K562 (cell line): ENCODE data around the gene CALR3. TPM values are rescaled to one million over a fixed set of nuclear protein-coding genes. Genes with fewer than 3 reads are reported as not detected.
A peak's percentile ranks its signal among the peaks of the same experiment; 100 is the strongest.

Experiments
- ATAC-seq: fragments of 200-7000 bp; cut with Tn5 transposase; 3 replicates; pipeline ENCODE4 v1.9.1; 2020; ENCODE audit warnings: moderate library complexity
- BruUV-seq: library from RNA; stranded (reverse); fragments of 400-500 nt; replicated peaks from 2 replicates; lab custom pipeline; 2021; lab: Mats Ljungman, UMichigan
- CTCF ChIA-PET: fragments of 300-600 bp; formaldehyde crosslinking; extraction: SDS; loops from one replicate; lab custom pipeline; 2021; ENCODE audit warnings: low intra/inter-chr PET ratio; lab: Yijun Ruan, JAX
- POLR2A ChIA-PET: fragments of 300-600, 350-650 bp; sonication (Branson Sonifier 250); formaldehyde crosslinking; extraction: SDS; loops from one replicate; lab custom pipeline; 2021; ENCODE audit warnings: antibody characterized with exemption, inconsistent platforms; lab: Yijun Ruan, JAX
- DNase-seq, 4 experiments: peaks; one replicate each; pipeline versions ENCODE4 v3.0.0 to v3.0.0-alpha.2; 2011 to 2018; ENCODE audit warnings: low spot score in 3 of 4, mixed read lengths in 3 of 4; ENCODE audit errors: extremely low read depth in 1 of 4
- FAIRE-seq: peaks from 2 replicates; lab custom pipeline; 2011; peaks lifted over from hg19 to GRCh38; lab: Jason Lieb, UNC
- H2AFZ ChIP-seq: 2 replicates; pipeline ENCODE4 v1.6.0; 2011; ENCODE audit warnings: low read depth, low read length, control low read depth, inconsistent platforms
- H3K27ac ChIP-seq: fragments of 200-600 bp; 3 replicates; pipeline ENCODE4 v1.8.0; 2011; ENCODE audit warnings: low read depth, mild to moderate bottlenecking, control low read depth, inconsistent platforms, low read length, moderate library complexity, mixed read lengths; ENCODE audit errors: extremely low read depth
- H3K27me3 ChIP-seq, 2 experiments: fragments of 300-600 bp in 1 of 2; 2 replicates in 1 of 2; 3 replicates in 1 of 2; pipeline versions ENCODE4 v1.6.0 to v1.8.0; 2011; ENCODE audit warnings: inconsistent platforms in 2 of 2, low read length in 2 of 2, mild to moderate bottlenecking in 1 of 2, mixed read lengths in 1 of 2, moderate library complexity in 1 of 2; ENCODE audit not compliant: control insufficient read depth in 2 of 2, insufficient read depth in 2 of 2
- H3K36me3 ChIP-seq: fragments of 300-600 bp; 3 replicates; pipeline ENCODE4 v1.8.0; 2011; ENCODE audit warnings: mild to moderate bottlenecking, low read length, inconsistent platforms; ENCODE audit not compliant: control insufficient read depth, insufficient read depth
- H3K4me1 ChIP-seq, 2 experiments: fragments of 200-600 bp in 1 of 2; replicated peaks in 1 of 2; 2 replicates in 1 of 2; 3 replicates in 1 of 2; pipeline versions ENCODE4 v1.5.1 to v1.8.0; 2011; ENCODE audit warnings: inconsistent platforms in 2 of 2, low read length in 2 of 2, mild to moderate bottlenecking in 1 of 2, mixed read lengths in 1 of 2, moderate library complexity in 1 of 2; ENCODE audit not compliant: control insufficient read depth in 2 of 2, insufficient read depth in 2 of 2
- H3K4me2 ChIP-seq: 2 replicates; pipeline ENCODE4 v1.6.1; 2011; ENCODE audit warnings: low read length, control low read depth, inconsistent platforms, mixed read lengths; ENCODE audit not compliant: insufficient read depth
- H3K4me3 ChIP-seq: fragments of 200-600 bp; sonication (generic), shearing (Covaris generic); 2 replicates; pipeline ENCODE4 v1.5.1; 2016; ENCODE audit warnings: control low read depth, inconsistent platforms
- H3K79me2 ChIP-seq: fragments of 200-600 bp; 3 replicates; pipeline ENCODE4 v1.8.0; 2011; ENCODE audit warnings: low read length, inconsistent platforms; ENCODE audit not compliant: control insufficient read depth, insufficient read depth
- H3K9ac ChIP-seq, 2 experiments: 2 replicates each; pipeline versions ENCODE4 v1.6.0 to v1.6.1; 2011; ENCODE audit warnings: low read depth in 2 of 2, low read length in 2 of 2, control low read depth in 1 of 2, inconsistent platforms in 1 of 2, mild to moderate bottlenecking in 1 of 2, mixed read lengths in 1 of 2; ENCODE audit not compliant: insufficient read depth in 1 of 2
- H3K9me1 ChIP-seq: one replicate; pipeline ENCODE4 v1.6.0; 2011; ENCODE audit warnings: inconsistent platforms, mild to moderate bottlenecking, low read length, moderate library complexity; ENCODE audit not compliant: control insufficient read depth, insufficient read depth
- H3K9me3 ChIP-seq: replicated peaks from 2 replicates; pipeline ENCODE4 v1.5.1; 2011; ENCODE audit warnings: low read depth, low read length, inconsistent platforms; ENCODE audit not compliant: control insufficient read depth, insufficient read depth
- H4K20me1 ChIP-seq: replicated peaks from 2 replicates; pipeline ENCODE4 v1.6.1; 2011; ENCODE audit warnings: low read length, inconsistent platforms, mixed read lengths; ENCODE audit not compliant: control insufficient read depth, insufficient read depth
- BRCA1 ChIP-seq, 2 experiments: fragments of 450-650 bp in 1 of 2; sonication (generic) in 1 of 2; formaldehyde crosslinking in 1 of 2; IDR thresholded peaks; 2 replicates each; pipeline versions ENCODE4 v1.5.0 to v1.6.1; 2017 to 2020; ENCODE audit warnings: mild to moderate bottlenecking in 1 of 2, missing genetic modification reagents in 1 of 2
- ETV5 ChIP-seq: sonication (generic); formaldehyde crosslinking; IDR thresholded peaks from 2 replicates; pipeline ENCODE4 v1.4.0; 2020; ENCODE audit warnings: low read depth, mild to moderate bottlenecking, missing genetic modification reagents
- FIP1L1 ChIP-seq: fragments of 200-400 bp; formaldehyde crosslinking; IDR thresholded peaks from 2 replicates; pipeline ENCODE4 v1.6.1; 2018; ENCODE audit warnings: mild to moderate bottlenecking, low read depth, low read length; ENCODE audit not compliant: poor library complexity, severe bottlenecking
- FUS ChIP-seq: fragments of 200-400 bp; formaldehyde crosslinking; optimal IDR thresholded peaks from 2 replicates; pipeline ENCODE3; 2017; ENCODE audit warnings: low read depth, low read length
- PCBP1 ChIP-seq: fragments of 200-400 bp; formaldehyde crosslinking; IDR thresholded peaks from 2 replicates; pipeline ENCODE4 v1.6.1; 2018; ENCODE audit warnings: mild to moderate bottlenecking, low read depth, low read length; ENCODE audit not compliant: poor library complexity, severe bottlenecking
- PPARD ChIP-seq: fragments of 250-450 bp; sonication (Bioruptor Pico); IDR thresholded peaks from 2 replicates; pipeline ENCODE4 v1.8.0; 2022; ENCODE audit warnings: inconsistent platforms, mild to moderate bottlenecking, moderate library complexity
- RBFOX2 ChIP-seq: fragments of 200-400 bp; formaldehyde crosslinking; IDR thresholded peaks from 2 replicates; pipeline ENCODE4 v1.6.1; 2017; ENCODE audit warnings: low read depth, mild to moderate bottlenecking, low read length, moderate library complexity
- RFX5 ChIP-seq: IDR thresholded peaks from 2 replicates; pipeline ENCODE4 v1.6.1; 2011; ENCODE audit warnings: low read depth, mild to moderate bottlenecking, improper control_type of control experiment, low read length
- SMARCE1 ChIP-seq: fragments of 450-650 bp; IDR thresholded peaks from 2 replicates; pipeline ENCODE4 v1.7.1; 2016; ENCODE audit warnings: mild to moderate bottlenecking
- SRSF1 ChIP-seq: fragments of 200-400 bp; formaldehyde crosslinking; IDR thresholded peaks from 2 replicates; pipeline ENCODE4 v1.6.1; 2017; ENCODE audit warnings: mild to moderate bottlenecking, low read depth, low read length, moderate library complexity
- ZBTB7A ChIP-seq: IDR thresholded peaks from 2 replicates; pipeline ENCODE4 v1.6.1; 2011; ENCODE audit warnings: low read depth, mild to moderate bottlenecking, low read length, moderate library complexity, borderline replicate concordance; ENCODE audit not compliant: control insufficient read depth
- ZFX ChIP-seq: sonication (generic); formaldehyde crosslinking; IDR thresholded peaks from 2 replicates; pipeline ENCODE4 v1.8.0; 2022; ENCODE audit warnings: mild to moderate bottlenecking, missing genetic modification reagents, moderate library complexity
- ZNF583 ChIP-seq: fragments of 250-450 bp; sonication (Bioruptor Pico); IDR thresholded peaks from 2 replicates; pipeline ENCODE4 v1.4.0; 2020
- WGBS: fragments of 100-300 bp; shearing (Covaris generic); methylation state at CpG from one replicate; pipeline ENCODE4 v1.1.6; 2016; ENCODE audit warnings: low coverage, mixed read lengths; ENCODE audit not compliant: insufficient coverage; ENCODE audit errors: missing lambda C conversion rate; 5-methylcytosine and 5-hydroxymethylcytosine counted together
- in situ Hi-C: fragments of 300-500 bp; cut with MboI; formaldehyde crosslinking; loops from 4 replicates; pipeline ENCODE4 v1.15.0; 2018; ENCODE audit warnings: inconsistent platforms, mixed read lengths
- intact Hi-C: fragments of 100-400 bp; cut with micrococcal nuclease; formaldehyde crosslinking; loops from 2 replicates; pipeline ENCODE4 v1.14.2; 2022
- polyA plus RNA-seq, 8 experiments: library from polyadenylated mRNA; depleted of rRNA in 4 of 8; stranded (reverse) in 5 of 8; unstranded in 3 of 8; fragments of >200 nt; fragmentation: Nextera tagmentation in 2 of 8; fragmentation: Illumina TruSeq in 1 of 8; extraction: Ambion mirVana in 2 of 8; extraction: Trizol in 1 of 8; gene quantifications; 2 replicates each; pipeline versions ENCODE4 v1.2.1 to v1.2.3, GENCODE V29; 2011 to 2014; ENCODE audit warnings: inconsistent platforms in 1 of 8, missing spikeins in 1 of 8
- total RNA-seq, 7 experiments: library from RNA; depleted of rRNA in 6 of 7; stranded (reverse); fragments of >200 nt in 6 of 7; fragmentation: Illumina TruSeq in 2 of 7; extraction: Trizol in 2 of 7; gene quantifications; 2 replicates each; pipeline versions ENCODE4 v1.2.1 to v1.2.3, GENCODE V29; 2011 to 2021; ENCODE audit warnings: low replicate concordance in 1 of 7
- TF ChIP-seq, protein P1 (sequence below): fragments of 150-350 bp; conservative IDR thresholded peaks from 2 replicates; pipeline ENCODE4 v1.6.1; 2014; ENCODE audit warnings: low read length
- TF ChIP-seq, protein P2 (sequence below): IDR thresholded peaks from 2 replicates; pipeline ENCODE4 v1.6.1; 2011; ENCODE audit not compliant: insufficient read length; ENCODE audit errors: extremely low read depth

CALR3 gene
- total and polyA plus RNA-seq, 9 of the 15 experiments (the other 6 are each of a cell fraction or from before 2014, with no cell fraction given) = 0.15 to 0.41 (median 0.22) TPM; not detected in 4

DNA sequence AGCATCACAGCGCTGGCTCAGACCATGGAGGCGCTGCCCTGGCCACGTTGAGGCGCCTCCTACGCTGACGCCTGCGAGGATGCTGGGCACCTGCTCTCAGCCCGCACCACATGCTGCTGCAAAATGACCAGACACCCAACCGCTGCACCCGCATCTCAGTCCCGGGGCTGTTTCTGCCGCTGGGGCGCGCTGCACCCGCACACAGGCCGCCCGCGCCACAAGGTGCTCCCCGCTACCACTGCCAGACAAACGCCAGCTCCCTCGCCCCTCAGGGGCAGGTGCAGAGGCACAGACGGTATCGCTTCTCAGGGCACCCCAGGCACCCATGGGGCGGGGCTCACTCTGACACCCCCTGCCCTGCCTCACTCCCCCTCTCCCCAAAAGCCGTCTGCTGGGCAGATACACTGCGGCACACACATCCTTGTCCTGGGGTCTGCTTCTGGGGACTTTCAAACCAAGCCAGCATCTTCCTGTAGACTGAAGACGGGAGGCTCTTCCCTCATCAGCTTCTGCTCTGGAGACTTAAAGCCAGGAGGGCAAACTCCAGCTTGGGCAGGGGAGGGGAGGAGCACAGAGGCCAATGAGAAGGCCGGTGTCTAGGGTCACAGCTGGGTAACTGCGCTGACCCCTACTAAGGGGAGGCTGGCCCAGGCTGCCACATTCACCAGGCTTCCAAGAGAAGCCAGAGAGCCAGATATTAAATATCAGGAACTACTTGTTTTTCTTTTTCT lies 29.9 kb upstream of the CALR3 start:
- no peaks in the 10 kb centered on the region for H3K27me3 ChIP-seq
- no peak overlapping the region for H2AFZ ChIP-seq
- no peak overlapping the region for H3K4me3 ChIP-seq
- FAIRE-seq = no peak
- no peak overlapping the region for H3K4me2 ChIP-seq
- no peaks in the 10 kb centered on the region for H3K9me3 ChIP-seq
- 98% methylated on average over 27 of the region's 29 CpGs for WGBS
- ChIA-PET CTCF (no interaction called here), POLR2A (interaction anchor here (1.0 kb wide), 1 partner anchor 17 kb away, joined by 3 read pairs; no protein-coding TSS in a partner anchor)
- H3K27ac ChIP-seq = no peak overlapping the region
- in situ Hi-C loops = no loop called here
- peaks cover 93% of the 10 kb centered on the region; the same call in 2 of the 3 replicates for H3K36me3 ChIP-seq
- H3K9me1 ChIP-seq = no peaks in the 10 kb centered on the region
- no peak for ATAC-seq
- no peak overlapping the region for H3K9ac ChIP-seq
- no TSS peak for BruUV-seq
- H3K79me2 ChIP-seq = no peaks in the 10 kb centered on the region
- peak in 2 of 4 experiments; percentile 7 to 9 for DNase-seq
- intact Hi-C loops = no loop called here
- H3K4me1 ChIP-seq = peaks cover 0 to 12% of the 10 kb centered on the region in 2 experiments; a peak in 2 of 5 replicates
- H4K20me1 ChIP-seq = peaks cover 3% of the 10 kb centered on the region; the same call in 1 of the 2 replicates
- TF ChIP-seq SMARCE1 = no peak
- TF ChIP-seq PPARD (CRISPR knock-in tag) = no peak
- no peak for TF ChIP-seq FUS
- no peak for TF ChIP-seq ZNF583 (CRISPR knock-in tag)
- TF ChIP-seq RFX5 = no peak
- TF ChIP-seq ZBTB7A = no peak
- TF ChIP-seq, protein P1, sequence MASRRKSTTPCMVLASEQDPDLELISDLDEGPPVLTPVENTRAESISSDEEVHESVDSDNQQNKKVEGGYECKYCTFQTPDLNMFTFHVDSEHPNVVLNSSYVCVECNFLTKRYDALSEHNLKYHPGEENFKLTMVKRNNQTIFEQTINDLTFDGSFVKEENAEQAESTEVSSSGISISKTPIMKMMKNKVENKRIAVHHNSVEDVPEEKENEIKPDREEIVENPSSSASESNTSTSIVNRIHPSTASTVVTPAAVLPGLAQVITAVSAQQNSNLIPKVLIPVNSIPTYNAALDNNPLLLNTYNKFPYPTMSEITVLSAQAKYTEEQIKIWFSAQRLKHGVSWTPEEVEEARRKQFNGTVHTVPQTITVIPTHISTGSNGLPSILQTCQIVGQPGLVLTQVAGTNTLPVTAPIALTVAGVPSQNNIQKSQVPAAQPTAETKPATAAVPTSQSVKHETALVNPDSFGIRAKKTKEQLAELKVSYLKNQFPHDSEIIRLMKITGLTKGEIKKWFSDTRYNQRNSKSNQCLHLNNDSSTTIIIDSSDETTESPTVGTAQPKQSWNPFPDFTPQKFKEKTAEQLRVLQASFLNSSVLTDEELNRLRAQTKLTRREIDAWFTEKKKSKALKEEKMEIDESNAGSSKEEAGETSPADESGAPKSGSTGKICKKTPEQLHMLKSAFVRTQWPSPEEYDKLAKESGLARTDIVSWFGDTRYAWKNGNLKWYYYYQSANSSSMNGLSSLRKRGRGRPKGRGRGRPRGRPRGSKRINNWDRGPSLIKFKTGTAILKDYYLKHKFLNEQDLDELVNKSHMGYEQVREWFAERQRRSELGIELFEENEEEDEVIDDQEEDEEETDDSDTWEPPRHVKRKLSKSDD = no peak
- TF ChIP-seq ETV5 (CRISPR knock-in tag) = no peak
- TF ChIP-seq SRSF1 = no peak
- TF ChIP-seq, protein P2, sequence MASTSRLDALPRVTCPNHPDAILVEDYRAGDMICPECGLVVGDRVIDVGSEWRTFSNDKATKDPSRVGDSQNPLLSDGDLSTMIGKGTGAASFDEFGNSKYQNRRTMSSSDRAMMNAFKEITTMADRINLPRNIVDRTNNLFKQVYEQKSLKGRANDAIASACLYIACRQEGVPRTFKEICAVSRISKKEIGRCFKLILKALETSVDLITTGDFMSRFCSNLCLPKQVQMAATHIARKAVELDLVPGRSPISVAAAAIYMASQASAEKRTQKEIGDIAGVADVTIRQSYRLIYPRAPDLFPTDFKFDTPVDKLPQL = no peak
- no peak for TF ChIP-seq FIP1L1
- no peak for TF ChIP-seq ZFX
- TF ChIP-seq PCBP1 = no peak
- peak; percentile 12; the same call in 1 of the 2 replicates for TF ChIP-seq RBFOX2
- no peak for TF ChIP-seq BRCA1 (IDR thresholded peaks at IDR 0.05)
- no peak for TF ChIP-seq BRCA1 (CRISPR knock-in tag; IDR thresholded peaks at IDR 0.05)
